Osteocyte (in vitro differentiated cells): ENCODE measurements around the gene TBC1D5. TPM values are rescaled to one million over a fixed set of nuclear protein-coding genes. Genes with fewer than 3 reads are reported as not detected.

ENCODE experiments used
- DNase-seq: peaks from one replicate; pipeline ENCODE4 v3.0.0; 2021; ENCODE audit warnings: mixed read lengths; ENCODE audit not compliant: unreplicated experiment; ENCODE audit errors: extremely low spot score
- H3K27ac Mint-ChIP-seq: one replicate; pipeline ENCODE4 v1.8.0; 2021; ENCODE audit warnings: mild to moderate bottlenecking, mixed read lengths; ENCODE audit not compliant: unreplicated experiment
- H3K27me3 Mint-ChIP-seq: one replicate; pipeline ENCODE4 v1.8.0; 2021; ENCODE audit warnings: mixed read lengths; ENCODE audit not compliant: unreplicated experiment
- H3K36me3 Mint-ChIP-seq: one replicate; pipeline ENCODE4 v1.8.0; 2021; ENCODE audit warnings: mixed read lengths; ENCODE audit not compliant: unreplicated experiment
- H3K4me1 Mint-ChIP-seq: one replicate; pipeline ENCODE4 v1.8.0; 2021; ENCODE audit warnings: mixed read lengths; ENCODE audit not compliant: unreplicated experiment
- H3K4me3 Mint-ChIP-seq: one replicate; pipeline ENCODE4 v1.8.0; 2021; ENCODE audit warnings: mild to moderate bottlenecking, moderate library complexity, mixed read lengths; ENCODE audit not compliant: unreplicated experiment
- H3K9me3 Mint-ChIP-seq: one replicate; pipeline ENCODE4 v1.8.0; 2021; ENCODE audit warnings: mixed read lengths; ENCODE audit not compliant: unreplicated experiment
- CTCF ChIP-seq: fragments of 200-600 bp; sonication (generic); IDR thresholded peaks from 2 replicates; pipeline ENCODE4 v1.5.0; 2021; ENCODE audit warnings: antibody characterized with exemption, mild to moderate bottlenecking, moderate library complexity
- total RNA-seq: library from RNA; stranded (reverse); gene quantifications from 2 replicates; pipeline ENCODE4 v1.2.1, GENCODE V29; 2021

TBC1D5 gene
- total RNA-seq, 1 donor from 2014 or later, result 69.2 TPM

- no peaks in the 10 kb centered on the region for H3K9me3 Mint-ChIP-seq
- peaks cover under 1% of the 10 kb centered on the region for H3K4me1 Mint-ChIP-seq
- no peaks in the 10 kb centered on the region for H3K36me3 Mint-ChIP-seq
These were observed 23.5 kb upstream of the TBC1D5 start for GRCh38 chr3:17765819-17766472.

GRCh38 chr3:17761563-17761962, 19.1 kb upstream of the TBC1D5 start:
- Mint-ChIP-seq H3K27ac (no peak overlapping the region), H3K9me3 (no peaks in the 10 kb centered on the region), H3K27me3 (peaks cover 5% of the 10 kb centered on the region), H3K4me1 (peaks cover 13% of the 10 kb centered on the region), H3K36me3 (no peaks in the 10 kb centered on the region), H3K4me3 (no peak overlapping the region)
- TF ChIP-seq CTCF, result no peak
- DNase-seq, result no peak

More at GRCh38 chr3:17765819-17766472, 23.5 kb upstream of the TBC1D5 start:
- TF ChIP-seq CTCF, result no peak
- Mint-ChIP-seq H3K27me3 (peaks cover 7% of the 10 kb centered on the region), H3K27ac (no peak overlapping the region), H3K4me3 (no peak overlapping the region)
- DNase-seq, result no peak

GRCh38 chr3:17759901-17760300, 17.5 kb upstream of the TBC1D5 start:
- no peak for TF ChIP-seq CTCF
- peaks cover 5% of the 10 kb centered on the region for H3K27me3 Mint-ChIP-seq
- peaks cover 13% of the 10 kb centered on the region for H3K4me1 Mint-ChIP-seq
- H3K9me3 Mint-ChIP-seq, result no peaks in the 10 kb centered on the region
- H3K4me3 Mint-ChIP-seq, result no peak overlapping the region
- no peak for DNase-seq
- no peaks in the 10 kb centered on the region for H3K36me3 Mint-ChIP-seq
- H3K27ac Mint-ChIP-seq, result no peak overlapping the region

GRCh38 chr3:17755836-17756235, 13.4 kb upstream of the TBC1D5 start:
- DNase-seq, result no peak
- H3K36me3 Mint-ChIP-seq, result no peaks in the 10 kb centered on the region
- TF ChIP-seq CTCF, result no peak
- H3K4me3 Mint-ChIP-seq, result no peak overlapping the region
- H3K9me3 Mint-ChIP-seq, result no peaks in the 10 kb centered on the region
- peaks cover 18% of the 10 kb centered on the region for H3K4me1 Mint-ChIP-seq
- H3K27ac Mint-ChIP-seq, result no peak overlapping the region
- H3K27me3 Mint-ChIP-seq, result no peaks in the 10 kb centered on the region

- DNase-seq, result no peak
- H3K4me1 Mint-ChIP-seq, result peaks cover 9% of the 10 kb centered on the region
- H3K4me3 Mint-ChIP-seq, result no peak overlapping the region
- no peaks in the 10 kb centered on the region for H3K9me3 Mint-ChIP-seq
- H3K27me3 Mint-ChIP-seq, result no peaks in the 10 kb centered on the region
- no peak for TF ChIP-seq CTCF
- no peak overlapping the region for H3K27ac Mint-ChIP-seq
- no peaks in the 10 kb centered on the region for H3K36me3 Mint-ChIP-seq
These were observed 11.2 kb upstream of the TBC1D5 start for GRCh38 chr3:17753632-17753992.
